ENCODE measurements around the gene NUP210.

The NUP210 gene

GRCh38 chr3:13406190-13406589, 13.9 kb downstream of the NUP210 start:
- no peak for TF ChIP-seq CTCF (IDR thresholded peaks at IDR 0.05; ENCODE audit: control extremely low read depth, extremely low read depth, low read depth, missing control alignments)
- CTCF ChIA-PET, result interaction anchor here (1.3 to 1.6 kb wide), 3 partner anchors 10 to 16 kb away, joined by 3 to 13 read pairs (median 6); no protein-coding TSS in a partner anchor
- no peak for DNase-seq (ENCODE audit: extremely low spot score)
- POLR2A ChIA-PET, result no interaction called here

- no peak for TF ChIP-seq CTCF (IDR thresholded peaks at IDR 0.05; ENCODE audit: control extremely low read depth, extremely low read depth, low read depth, missing control alignments)
- CTCF ChIA-PET, result interaction anchor here (1.0 to 1.6 kb wide), 6 partner anchors 10 to 313 kb away, joined by 3 to 13 read pairs (median 4); no protein-coding TSS in a partner anchor
- POLR2A ChIA-PET, result no interaction called here
- no peak for DNase-seq (ENCODE audit: extremely low spot score)
Observed at GRCh38 chr3:13405614-13406013, 14.5 kb downstream of the NUP210 start.

- POLR2A ChIA-PET, result no interaction called here
Observed at GRCh38 chr3:13404626-13405452, 15.3 kb downstream of the NUP210 start.

GRCh38 chr3:13403847-13404246, 16.3 kb downstream of the NUP210 start:
- ChIA-PET CTCF (interaction anchor here (1.5 kb wide), 1 partner anchor 49 kb away, joined by 6 read pairs; no protein-coding TSS in a partner anchor), POLR2A (no interaction called here)
- no peak for DNase-seq (ENCODE audit: extremely low spot score)
- no peak for TF ChIP-seq CTCF (IDR thresholded peaks at IDR 0.05; ENCODE audit: control extremely low read depth, extremely low read depth, low read depth, missing control alignments)

More at GRCh38 chr3:13404626-13405452, 15.3 kb downstream of the NUP210 start:
- no peak for TF ChIP-seq CTCF (IDR thresholded peaks at IDR 0.05; ENCODE audit: control extremely low read depth, extremely low read depth, low read depth, missing control alignments)
- CTCF ChIA-PET, result interaction anchor here (1.0 to 1.6 kb wide), 6 partner anchors 11 to 313 kb away, joined by 3 to 13 read pairs (median 4); no protein-coding TSS in a partner anchor
- DNase-seq (ENCODE audit: extremely low spot score), result no peak

GRCh38 chr3:13403213-13403819, 16.8 kb downstream of the NUP210 start:
- no peak for TF ChIP-seq CTCF (IDR thresholded peaks at IDR 0.05; ENCODE audit: control extremely low read depth, extremely low read depth, low read depth, missing control alignments)
- CTCF ChIA-PET, result interaction anchor here (1.5 kb wide), 1 partner anchor 49 kb away, joined by 6 read pairs; no protein-coding TSS in a partner anchor
- DNase-seq (ENCODE audit: extremely low spot score), result no peak
- POLR2A ChIA-PET, result no interaction called here

GRCh38 chr3:13401149-13401548, 19.0 kb downstream of the NUP210 start:
- ChIA-PET CTCF (no interaction called here), POLR2A (no interaction called here)
- no peak for DNase-seq (ENCODE audit: extremely low spot score)
- no peak for TF ChIP-seq CTCF (IDR thresholded peaks at IDR 0.05; ENCODE audit: control extremely low read depth, extremely low read depth, low read depth, missing control alignments)

Data from GM10248 (cell line).